Stimulated activated naive CD8-positive, alpha-beta T cell treated with anti-CD3 and anti-CD28 coated beads, Interleukin-15, amount 100 ng/mL, for 72 hours (primary cell): ENCODE data around the gene PACS2.
A peak's percentile ranks its signal among the peaks of the same experiment; 100 is the strongest.
"Not testable (repeated sequence)": the region's sequence is repeated elsewhere in the genome, so short reads cannot be mapped to it uniquely, and the experiment has no call there.

Experiments used
- ATAC-seq: fragments of 150-1000 bp; cut with Tn5 transposase; 2 replicates; pipeline ENCODE4 v1.10.0; 2021; ENCODE audit warnings: mild to moderate bottlenecking, moderate library complexity
- DNase-seq, 2 donors: peaks; one replicate each; pipeline ENCODE4 v3.0.0; 2021 to 2022
- H3K27ac Mint-ChIP-seq, 2 donors: one replicate each; pipeline ENCODE4 v1.8.0; 2022; ENCODE audit warnings: mild to moderate bottlenecking in 2 of 2, mixed read lengths in 2 of 2, moderate library complexity in 2 of 2
- H3K27me3 Mint-ChIP-seq: one replicate; pipeline ENCODE4 v1.8.0; 2022; ENCODE audit warnings: mixed read lengths
- H3K4me1 Mint-ChIP-seq: one replicate; pipeline ENCODE4 v1.8.0; 2022; ENCODE audit warnings: mild to moderate bottlenecking, mixed read lengths
- H3K4me3 Mint-ChIP-seq, 2 donors: one replicate each; pipeline ENCODE4 v1.8.0; 2022; ENCODE audit warnings: mild to moderate bottlenecking in 2 of 2, mixed read lengths in 2 of 2, moderate library complexity in 1 of 2
- H3K9me3 Mint-ChIP-seq, 2 donors: one replicate each; pipeline ENCODE4 v1.8.0; 2022; ENCODE audit warnings: mixed read lengths in 2 of 2

Gene PACS2

DNA sequence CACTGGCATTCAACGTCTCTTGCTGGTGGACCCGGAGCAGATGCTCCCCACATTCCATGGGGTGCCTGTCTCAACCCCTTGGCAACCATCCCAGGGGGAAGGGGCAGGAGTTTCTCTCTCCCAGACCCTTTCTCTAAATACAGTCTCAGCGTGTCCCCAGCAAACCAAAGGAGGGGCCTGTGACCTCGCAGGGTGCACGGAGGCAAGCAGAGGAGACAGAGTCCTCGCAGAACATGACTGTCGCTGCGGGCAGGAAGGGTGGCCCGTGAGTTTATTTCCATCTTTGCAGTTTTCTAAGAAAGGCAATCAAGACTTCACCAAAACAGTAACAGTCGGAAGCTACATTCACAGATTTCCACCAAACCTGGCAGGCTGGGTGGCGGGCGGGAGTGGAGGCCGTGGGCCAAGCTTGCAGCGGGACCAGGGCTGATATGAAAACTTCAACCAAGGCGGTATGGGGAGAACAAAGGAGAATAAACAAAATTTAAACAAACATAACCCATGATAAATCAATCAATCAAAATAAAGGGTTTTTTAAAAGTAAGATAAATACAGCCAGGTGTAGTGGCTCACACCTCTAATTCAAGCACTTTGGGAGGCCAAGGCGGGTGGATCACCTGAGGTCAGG is 32.3 kb upstream of the PACS2 start:
- H3K9me3 Mint-ChIP-seq, result no peaks in the 10 kb centered on the region
- H3K4me3 Mint-ChIP-seq, result no peak overlapping the region
- peaks cover 53% of the 10 kb centered on the region for H3K4me1 Mint-ChIP-seq
- ATAC-seq, result no peak
- H3K27ac Mint-ChIP-seq, result no peak overlapping the region
- no peak for DNase-seq
- H3K27me3 Mint-ChIP-seq, result no peaks in the 10 kb centered on the region

DNA sequence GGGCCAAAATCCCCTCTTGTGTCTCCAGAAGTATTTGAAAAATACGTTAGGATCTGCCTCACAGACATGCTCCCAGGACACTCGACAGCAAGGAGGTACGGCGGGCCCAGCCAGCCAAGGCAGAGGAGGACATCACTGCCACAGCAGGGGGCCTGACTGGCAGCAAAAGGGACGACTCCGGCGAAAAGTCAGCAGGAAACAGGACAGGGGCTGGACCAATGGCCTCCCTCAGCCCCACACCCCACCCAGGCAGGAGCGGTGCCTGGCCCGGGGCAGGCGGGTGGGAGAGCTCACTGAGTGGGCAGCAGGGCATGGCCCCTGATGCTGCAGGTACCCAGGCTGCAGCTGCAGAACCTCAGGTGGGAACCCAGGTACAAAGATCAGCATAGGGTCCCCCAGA is 31.5 kb upstream of the PACS2 start:
- no peak overlapping the region for H3K27ac Mint-ChIP-seq
- H3K9me3 Mint-ChIP-seq, result no peaks in the 10 kb centered on the region
- ATAC-seq, result no peak
- H3K4me3 Mint-ChIP-seq, result no peak overlapping the region
- H3K4me1 Mint-ChIP-seq, result peaks cover 60% of the 10 kb centered on the region
- no peak for DNase-seq
- H3K27me3 Mint-ChIP-seq, result no peaks in the 10 kb centered on the region

DNA sequence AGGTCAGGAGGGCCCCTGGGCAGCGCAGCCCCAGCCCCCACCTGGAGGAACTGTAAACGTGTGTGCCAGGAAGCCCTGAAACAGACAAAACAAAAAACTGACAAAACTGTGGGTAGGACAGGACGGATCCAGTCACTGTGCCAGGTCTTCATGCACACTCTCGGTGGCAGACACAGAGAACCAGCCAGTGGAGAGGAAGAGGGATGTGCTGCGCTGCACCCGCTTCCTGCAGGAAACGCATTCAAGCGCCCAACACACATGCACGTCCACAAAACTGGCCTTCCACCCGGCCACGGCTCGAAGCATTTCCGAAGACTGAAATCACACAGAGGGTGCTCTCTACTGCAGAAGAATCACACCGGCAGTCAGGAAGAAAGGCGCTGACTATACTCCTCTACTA is 30.6 kb upstream of the PACS2 start:
- no peaks in the 10 kb centered on the region for H3K27me3 Mint-ChIP-seq
- peaks cover 60% of the 10 kb centered on the region for H3K4me1 Mint-ChIP-seq
- no peak overlapping the region for H3K27ac Mint-ChIP-seq
- peak overlapping the region in 1 of 2 donors; percentile 53 for H3K4me3 Mint-ChIP-seq
- no peaks in the 10 kb centered on the region for H3K9me3 Mint-ChIP-seq
- ATAC-seq (peak; percentile 74), DNase-seq (no peak)

DNA sequence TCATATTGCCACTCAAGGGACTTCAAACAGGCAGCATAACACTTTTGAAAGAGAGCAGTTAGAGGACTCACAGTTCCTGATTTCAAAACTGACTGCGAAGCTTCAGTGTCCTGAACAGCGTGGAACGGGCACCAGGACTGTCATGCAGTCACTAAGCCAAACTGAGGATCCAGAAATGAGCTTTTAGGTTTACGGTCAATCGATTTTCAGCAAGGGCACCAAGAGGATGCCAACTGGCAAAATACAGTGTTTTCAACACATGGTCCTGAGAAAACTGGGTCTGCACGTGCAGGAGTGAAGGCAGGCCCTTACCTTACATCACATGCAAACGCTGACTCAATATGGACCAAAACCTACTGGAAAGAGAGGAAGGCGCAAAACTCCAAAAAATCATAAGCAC is 29.4 kb upstream of the PACS2 start:
- H3K4me1 Mint-ChIP-seq, result peaks cover 60% of the 10 kb centered on the region
- no peak for ATAC-seq
- no peaks in the 10 kb centered on the region for H3K9me3 Mint-ChIP-seq
- H3K27ac Mint-ChIP-seq, result no peak overlapping the region
- no peak overlapping the region for H3K4me3 Mint-ChIP-seq
- no peaks in the 10 kb centered on the region for H3K27me3 Mint-ChIP-seq
- DNase-seq, result no peak

DNA sequence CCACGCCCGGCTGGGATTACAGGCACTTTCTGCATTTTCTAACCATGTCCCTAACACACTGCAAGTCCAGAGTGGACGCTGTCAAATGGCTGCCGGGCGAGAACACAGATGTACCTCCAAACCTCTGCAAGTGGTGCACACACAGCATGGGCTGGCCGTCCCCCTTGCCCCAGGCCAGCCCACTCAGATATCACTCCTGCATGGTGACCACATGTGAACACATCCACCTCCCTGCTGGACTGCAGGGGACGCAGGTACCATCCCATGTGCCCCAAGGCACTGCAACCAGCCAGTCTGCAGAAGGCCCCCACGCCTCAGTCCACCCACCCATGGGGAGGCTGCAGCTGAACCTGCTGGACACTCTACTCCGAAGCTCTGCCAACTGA is 27.8 kb upstream of the PACS2 start:
- DNase-seq (no peak), ATAC-seq (no peak)
- H3K4me1 Mint-ChIP-seq, result peaks cover 70% of the 10 kb centered on the region
- peak overlapping the region in 1 of 2 donors; percentile 79 for H3K27ac Mint-ChIP-seq
- H3K27me3 Mint-ChIP-seq, result no peaks in the 10 kb centered on the region
- no peak overlapping the region for H3K4me3 Mint-ChIP-seq
- H3K9me3 Mint-ChIP-seq, result no peaks in the 10 kb centered on the region

DNA sequence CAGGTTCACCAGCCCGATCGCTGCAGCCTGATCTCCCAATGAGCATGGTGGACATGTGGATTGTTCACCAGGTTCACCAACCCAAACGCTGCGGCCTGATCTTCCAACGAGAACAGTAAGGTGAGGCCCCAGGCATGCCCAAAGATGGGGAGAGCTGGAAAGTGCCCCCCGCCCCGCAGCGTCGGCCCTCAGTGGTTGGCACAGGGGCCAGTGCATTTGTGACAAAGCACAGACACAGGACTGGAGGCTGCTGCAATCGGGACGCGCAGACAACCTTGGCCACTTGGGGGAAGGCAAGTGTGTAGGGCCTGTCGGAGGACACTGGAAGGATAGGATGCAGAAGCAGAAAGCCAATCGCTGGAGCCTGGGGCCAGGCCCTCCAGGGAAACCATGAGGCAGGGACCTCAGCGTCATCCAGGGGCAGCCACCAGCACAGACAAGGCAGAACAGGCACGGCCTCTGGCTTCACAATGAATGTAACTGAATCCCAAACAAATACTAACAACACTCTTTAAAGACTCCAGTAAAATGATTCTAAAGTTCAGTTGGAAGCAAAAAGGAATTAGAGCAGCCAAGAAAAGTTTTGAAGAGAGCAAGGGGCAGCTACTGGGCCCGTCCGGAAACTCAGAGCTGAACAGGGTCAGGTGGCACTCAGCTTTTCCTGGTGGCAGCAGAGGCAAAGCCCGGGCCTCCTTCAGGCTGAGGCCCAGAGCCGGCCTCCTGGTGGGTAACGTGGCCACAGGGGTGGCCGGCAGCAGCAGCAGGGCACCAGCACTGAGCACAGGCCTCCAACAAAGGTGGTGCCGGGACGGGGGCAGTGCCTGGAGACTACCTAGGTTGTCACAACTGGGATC is 27.1 kb upstream of the PACS2 start:
- H3K4me3 Mint-ChIP-seq, result no peak overlapping the region
- H3K4me1 Mint-ChIP-seq, result peaks cover 68% of the 10 kb centered on the region
- DNase-seq (no peak), ATAC-seq (no peak)
- H3K27ac Mint-ChIP-seq, result peak overlapping the region in 1 of 2 donors; percentile 79
- H3K9me3 Mint-ChIP-seq, result no peaks in the 10 kb centered on the region
- no peaks in the 10 kb centered on the region for H3K27me3 Mint-ChIP-seq

DNA sequence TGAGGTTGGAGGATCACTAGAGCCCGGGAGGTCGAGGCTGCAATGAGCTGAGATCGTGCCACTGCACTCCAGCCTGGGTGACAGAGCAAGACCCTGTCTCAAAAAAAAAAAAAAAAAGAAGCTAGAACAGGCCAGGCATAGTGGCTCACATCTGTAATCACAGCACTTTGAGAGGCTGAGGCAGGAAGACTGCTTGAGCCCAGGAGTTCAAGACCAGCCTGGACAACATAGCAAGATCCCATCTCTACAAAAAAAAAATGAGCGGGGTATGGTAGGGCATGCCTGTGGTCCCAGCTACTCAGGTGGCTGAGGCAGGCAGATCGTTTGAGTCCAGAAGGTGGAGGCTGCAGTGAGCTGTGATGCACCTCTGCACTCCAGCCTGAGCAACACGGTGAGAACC is 25.6 kb upstream of the PACS2 start:
- DNase-seq, H3K27me3 Mint-ChIP-seq, ATAC-seq, H3K4me3 Mint-ChIP-seq, H3K27ac Mint-ChIP-seq, H3K9me3 Mint-ChIP-seq: not testable (repeated sequence)
- peaks cover 69% of the 10 kb centered on the region for H3K4me1 Mint-ChIP-seq

DNA sequence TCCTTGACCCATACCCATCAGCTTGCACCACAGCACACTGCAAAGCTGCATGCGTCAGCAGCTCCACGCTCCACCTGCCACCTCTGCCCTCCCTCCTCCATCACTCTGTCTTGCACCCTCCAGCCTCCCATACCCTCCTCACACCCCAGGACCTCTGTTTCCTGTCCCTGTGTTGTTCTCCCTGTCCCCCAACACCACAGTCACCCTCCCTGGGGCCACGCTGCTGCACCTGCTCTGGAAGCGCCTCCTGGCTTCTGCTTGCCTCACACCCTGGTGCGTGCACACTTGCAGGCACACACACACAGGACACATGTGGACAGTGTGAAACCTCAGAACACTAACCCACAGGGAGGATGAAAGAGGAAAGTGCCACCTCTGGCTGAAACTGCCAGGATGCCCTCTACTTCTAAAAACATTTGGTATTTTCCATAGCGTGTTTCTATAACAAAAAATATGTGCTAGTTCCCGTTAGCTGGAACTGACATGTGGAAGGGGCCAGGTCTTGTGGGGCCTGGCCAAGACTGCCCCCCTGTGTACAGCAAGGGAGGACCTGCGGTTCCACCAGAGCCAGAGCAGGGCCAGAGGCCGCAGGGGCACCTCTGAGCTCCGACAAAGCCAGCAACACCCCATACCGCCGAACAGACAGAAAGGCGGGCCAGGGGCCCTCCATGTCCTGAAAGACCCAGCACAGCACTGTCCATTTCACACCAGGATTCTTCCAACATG is 23.8 kb upstream of the PACS2 start:
- H3K4me3 Mint-ChIP-seq, result no peak overlapping the region
- ATAC-seq (no peak), DNase-seq (no peak)
- H3K9me3 Mint-ChIP-seq, result no peaks in the 10 kb centered on the region
- no peaks in the 10 kb centered on the region for H3K27me3 Mint-ChIP-seq
- H3K4me1 Mint-ChIP-seq, result peaks cover 65% of the 10 kb centered on the region
- H3K27ac Mint-ChIP-seq, result no peak overlapping the region

DNA sequence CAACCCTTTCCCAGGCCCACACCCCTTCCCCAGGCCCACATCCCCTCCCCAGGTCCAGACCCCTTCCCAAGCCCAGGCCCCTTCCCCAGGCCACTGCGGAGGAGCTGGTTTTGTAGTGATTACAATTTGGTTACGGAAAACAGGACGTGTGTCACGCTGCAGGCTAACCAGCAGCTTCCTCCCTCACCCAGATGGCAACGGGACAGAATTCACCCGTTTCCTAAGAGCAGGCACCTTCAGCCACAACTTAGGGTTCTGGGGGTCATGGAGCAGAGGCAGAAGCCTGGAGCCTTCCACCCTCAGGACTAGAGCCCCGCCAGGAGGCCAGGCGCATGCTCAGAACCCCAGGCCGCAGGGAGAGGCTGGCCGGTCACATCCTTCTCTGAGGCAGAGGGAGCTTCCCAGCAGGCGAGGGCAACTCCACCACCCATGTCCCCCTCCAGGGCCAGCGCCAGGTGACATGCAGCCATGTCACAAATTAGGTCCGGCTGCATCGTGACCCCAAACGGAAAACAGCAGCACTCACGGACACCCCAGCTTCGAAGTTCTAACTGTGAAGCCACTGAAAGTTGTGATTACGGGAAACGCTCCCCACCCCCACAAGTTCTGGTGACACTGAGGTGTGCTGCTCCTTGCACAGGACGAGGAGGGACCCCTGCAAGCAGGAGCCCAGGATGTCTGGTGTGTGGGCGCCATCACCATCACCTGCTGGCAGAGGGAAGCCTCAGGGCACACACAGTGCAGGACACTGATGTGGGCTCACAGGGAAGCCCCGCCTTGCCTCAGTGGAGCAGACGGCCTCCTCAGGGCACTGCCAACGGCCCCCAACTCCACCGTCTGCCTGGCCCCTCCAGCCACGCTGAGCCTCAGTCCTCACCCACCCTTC is 21.5 kb upstream of the PACS2 start:
- Mint-ChIP-seq H3K4me1 (peaks cover 50% of the 10 kb centered on the region), H3K27ac (peak overlapping the region; percentile 81 to 93), H3K4me3 (peak overlapping the region; percentile 79 to 81), H3K9me3 (no peaks in the 10 kb centered on the region), H3K27me3 (no peaks in the 10 kb centered on the region)
- DNase-seq, result peak; percentile 51 to 63
- ATAC-seq, result peak; percentile 57

DNA sequence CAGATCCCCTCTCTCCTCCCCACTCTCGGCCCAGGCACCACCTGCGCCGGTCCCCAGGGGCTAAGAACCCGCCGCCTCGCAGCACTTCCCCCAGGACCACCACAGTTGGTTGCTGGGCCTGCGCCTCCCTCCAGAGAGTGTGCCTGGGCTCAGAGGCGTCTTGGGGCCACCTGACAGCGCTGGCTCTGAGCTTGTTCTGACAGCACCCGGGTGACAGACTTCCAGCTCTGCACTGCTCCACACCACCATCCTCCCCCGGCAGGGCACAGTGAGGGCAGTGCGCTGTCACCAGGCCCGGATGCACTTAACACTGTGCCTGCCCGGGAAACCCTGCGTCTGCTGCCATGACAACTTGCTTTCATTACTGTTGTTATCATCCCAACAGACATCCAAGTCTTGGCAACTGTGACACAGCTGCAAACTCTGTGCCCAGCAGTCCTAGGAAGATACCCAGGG is 20.4 kb upstream of the PACS2 start:
- DNase-seq, result peak; percentile 46 to 83

DNA sequence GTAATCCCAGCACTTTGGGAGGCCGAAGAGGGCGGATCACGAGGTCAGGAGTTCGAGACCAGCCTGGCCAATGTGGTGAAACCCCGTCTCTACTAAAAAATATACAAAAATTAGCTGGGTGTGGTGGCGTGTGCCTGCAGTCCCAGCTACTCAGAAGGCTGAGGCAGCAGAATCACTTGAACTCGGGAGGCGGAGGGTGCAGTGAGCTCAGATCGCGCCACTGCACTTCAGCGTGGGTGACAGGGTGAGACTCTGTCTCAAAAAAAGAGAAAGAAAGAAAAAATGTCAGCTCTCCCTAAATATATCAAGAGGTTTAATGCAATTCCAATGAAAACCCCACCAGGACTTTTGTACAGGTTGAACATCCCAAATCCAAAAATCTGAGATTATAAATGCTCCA is 17.2 kb upstream of the PACS2 start:
- H3K4me1 Mint-ChIP-seq, result peaks cover 59% of the 10 kb centered on the region
- ATAC-seq, DNase-seq, H3K27ac Mint-ChIP-seq, H3K9me3 Mint-ChIP-seq, H3K27me3 Mint-ChIP-seq, H3K4me3 Mint-ChIP-seq: not testable (repeated sequence)

More for the DNA sequence above, 20.4 kb upstream of the PACS2 start:
- peak overlapping the region; percentile 79 to 81 for H3K4me3 Mint-ChIP-seq
- H3K4me1 Mint-ChIP-seq, result peaks cover 60% of the 10 kb centered on the region
- H3K9me3 Mint-ChIP-seq, result no peaks in the 10 kb centered on the region
- H3K27ac Mint-ChIP-seq, result peak overlapping the region; percentile 98 to 100
- peak; percentile 96 for ATAC-seq
- no peaks in the 10 kb centered on the region for H3K27me3 Mint-ChIP-seq

DNA sequence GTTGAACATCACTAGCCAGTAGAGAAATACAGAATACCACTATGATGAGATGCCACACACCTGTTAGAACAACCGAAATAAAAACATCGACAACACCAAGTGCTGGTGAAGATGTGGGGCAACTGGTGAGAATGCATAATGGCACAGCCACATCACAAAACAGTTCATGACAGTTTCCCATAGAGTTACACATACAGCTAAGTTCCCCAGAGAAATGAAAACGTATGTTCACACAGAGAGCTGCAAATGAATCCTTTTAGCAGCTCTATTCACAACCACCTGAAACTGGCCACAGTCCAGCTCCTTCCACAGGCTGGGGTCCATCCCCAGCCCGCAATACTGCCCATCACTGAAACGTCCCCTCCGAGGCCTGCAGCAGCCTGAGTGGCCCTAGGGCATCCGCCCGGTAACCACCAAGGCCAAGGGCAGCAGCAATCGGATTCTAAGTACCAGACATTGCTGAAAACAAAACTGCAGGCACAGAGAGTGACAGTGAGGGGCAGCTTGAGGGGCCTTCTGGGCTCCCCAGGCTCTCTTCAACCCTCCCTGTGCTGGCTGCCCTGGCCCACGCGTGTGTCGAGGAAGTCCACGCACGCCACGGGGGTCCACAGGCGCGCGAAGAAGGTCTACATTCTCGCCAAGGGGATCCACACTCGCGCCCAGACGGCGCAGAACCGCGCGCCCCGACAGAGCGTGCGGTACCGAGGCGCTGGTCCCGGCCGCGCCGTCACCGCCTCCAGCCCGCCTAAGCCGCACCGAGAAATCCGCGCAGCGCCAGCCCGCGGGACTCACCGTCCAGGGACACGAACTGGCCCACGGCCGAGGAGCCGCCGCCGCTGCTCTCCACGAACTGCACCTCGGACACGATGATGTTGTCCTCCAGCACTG is 14.7 kb upstream of the PACS2 start:
- ATAC-seq, result peak; percentile 27
- DNase-seq, result peak in 1 of 2 donors; percentile 42
- no peaks in the 10 kb centered on the region for H3K27me3 Mint-ChIP-seq
- H3K27ac Mint-ChIP-seq, result peak overlapping the region; percentile 70 to 91
- H3K4me1 Mint-ChIP-seq, result peaks cover 51% of the 10 kb centered on the region
- H3K9me3 Mint-ChIP-seq, result no peaks in the 10 kb centered on the region
- H3K4me3 Mint-ChIP-seq, result peak overlapping the region; percentile 88 to 89

DNA sequence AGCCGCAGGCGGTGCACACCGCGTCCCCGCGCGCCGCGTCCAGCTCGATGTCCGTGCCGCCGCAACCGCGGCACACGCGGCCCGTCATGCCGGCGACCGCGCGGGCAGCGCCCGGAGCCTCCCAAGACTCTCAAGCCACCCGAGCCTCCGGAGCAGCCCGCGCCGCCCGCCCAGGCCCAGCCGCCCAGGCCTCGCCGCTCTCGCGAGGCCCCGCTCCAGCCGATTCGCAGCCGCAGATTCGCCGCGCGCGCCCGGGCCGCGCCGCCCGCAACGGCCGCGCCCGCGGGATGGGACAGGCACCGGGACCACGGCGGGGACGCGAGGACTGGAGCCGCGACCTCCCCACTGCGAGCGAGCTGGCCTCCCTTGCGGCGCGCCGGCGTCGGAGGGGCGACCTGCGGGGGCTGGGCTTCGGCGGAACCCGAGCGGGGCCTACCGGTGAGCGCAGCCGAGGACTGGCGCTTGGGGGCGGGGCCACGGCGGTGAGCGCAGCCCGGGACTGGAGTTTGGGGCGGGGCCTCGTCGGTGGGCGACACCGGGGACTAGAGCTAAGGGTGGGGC is 13.9 kb upstream of the PACS2 start, which contains the start of gene BRF1:
TSS of gene BRF1 (minus strand) at position 460 of the 561 bp plus-strand sequence. CDS start at position 88, 372 bp downstream.
- peak within 1 kb of the TSS; percentile 89 to 91 for H3K4me3 Mint-ChIP-seq
- H3K4me1 Mint-ChIP-seq, result peaks cover 55% of the 10 kb centered on the region

More for the DNA sequence above, 13.9 kb upstream of the PACS2 start, which contains the start of gene BRF1:
- DNase-seq, result peak; percentile 98 to 99
- H3K9me3 Mint-ChIP-seq, result no peaks in the 10 kb centered on the region
- peak within 1 kb of the TSS; percentile 70 to 96 for H3K27ac Mint-ChIP-seq
- peak; percentile 94 for ATAC-seq
- no peaks in the 10 kb centered on the region for H3K27me3 Mint-ChIP-seq
